OCI-LY7 (cell line): ENCODE data around the gene COL6A2.

ENCODE experiments used
- EZH2phosphoT487 ChIP-seq: fragments of 200-600 bp; sonication (generic); IDR thresholded peaks from 2 replicates; pipeline ENCODE4 v1.6.1; 2018; ENCODE audit warnings: low read depth, borderline replicate concordance, mild to moderate bottlenecking, mixed run types, antibody characterized with exemption, low read length, moderate library complexity, mixed read lengths
- TF ChIP-seq, protein P1 (sequence below): fragments of 200-600 bp; sonication (generic); conservative IDR thresholded peaks from 2 replicates; pipeline ENCODE4 v1.5.1; 2014; ENCODE audit warnings: mild to moderate bottlenecking, antibody characterized with exemption, low read length, moderate library complexity, mixed read lengths

DNA sequence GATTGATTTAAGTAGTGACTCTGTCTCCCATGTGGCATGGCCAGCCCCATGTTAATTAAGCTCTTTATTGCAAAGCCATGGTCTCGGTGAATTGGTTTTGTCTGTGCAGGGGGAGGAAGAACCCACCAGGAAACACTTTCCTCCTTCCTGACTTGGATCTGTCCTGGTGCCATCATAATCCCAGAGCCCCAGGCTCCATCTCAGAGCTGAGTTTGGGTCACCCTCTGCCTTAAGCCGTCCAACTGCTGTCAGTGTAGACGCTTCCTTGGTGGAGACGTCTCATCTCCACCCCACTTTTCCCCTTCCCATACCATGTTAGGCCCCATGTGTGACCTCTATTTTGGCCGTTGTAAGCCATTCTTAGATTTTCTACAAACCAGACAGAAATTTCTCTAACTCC lies 36.0 kb upstream of the COL6A2 start:
- TF ChIP-seq, protein P1, sequence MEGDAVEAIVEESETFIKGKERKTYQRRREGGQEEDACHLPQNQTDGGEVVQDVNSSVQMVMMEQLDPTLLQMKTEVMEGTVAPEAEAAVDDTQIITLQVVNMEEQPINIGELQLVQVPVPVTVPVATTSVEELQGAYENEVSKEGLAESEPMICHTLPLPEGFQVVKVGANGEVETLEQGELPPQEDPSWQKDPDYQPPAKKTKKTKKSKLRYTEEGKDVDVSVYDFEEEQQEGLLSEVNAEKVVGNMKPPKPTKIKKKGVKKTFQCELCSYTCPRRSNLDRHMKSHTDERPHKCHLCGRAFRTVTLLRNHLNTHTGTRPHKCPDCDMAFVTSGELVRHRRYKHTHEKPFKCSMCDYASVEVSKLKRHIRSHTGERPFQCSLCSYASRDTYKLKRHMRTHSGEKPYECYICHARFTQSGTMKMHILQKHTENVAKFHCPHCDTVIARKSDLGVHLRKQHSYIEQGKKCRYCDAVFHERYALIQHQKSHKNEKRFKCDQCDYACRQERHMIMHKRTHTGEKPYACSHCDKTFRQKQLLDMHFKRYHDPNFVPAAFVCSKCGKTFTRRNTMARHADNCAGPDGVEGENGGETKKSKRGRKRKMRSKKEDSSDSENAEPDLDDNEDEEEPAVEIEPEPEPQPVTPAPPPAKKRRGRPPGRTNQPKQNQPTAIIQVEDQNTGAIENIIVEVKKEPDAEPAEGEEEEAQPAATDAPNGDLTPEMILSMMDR, result no peak
- TF ChIP-seq EZH2phosphoT487, result no peak
